GM10266 (cell line): ENCODE data around the gene WNT4.

ENCODE experiments used
- DNase-seq: peaks from one replicate; pipeline ENCODE4 v3.0.0; 2012; ENCODE audit errors: extremely low spot score
- TF ChIP-seq, protein P1 (sequence below): IDR thresholded peaks from 2 replicates; pipeline ENCODE4 v1.5.1; 2012; ENCODE audit warnings: mild to moderate bottlenecking, low read depth; ENCODE audit not compliant: control insufficient read depth, insufficient read depth; ENCODE audit errors: missing control alignments

WNT4 gene

DNA sequence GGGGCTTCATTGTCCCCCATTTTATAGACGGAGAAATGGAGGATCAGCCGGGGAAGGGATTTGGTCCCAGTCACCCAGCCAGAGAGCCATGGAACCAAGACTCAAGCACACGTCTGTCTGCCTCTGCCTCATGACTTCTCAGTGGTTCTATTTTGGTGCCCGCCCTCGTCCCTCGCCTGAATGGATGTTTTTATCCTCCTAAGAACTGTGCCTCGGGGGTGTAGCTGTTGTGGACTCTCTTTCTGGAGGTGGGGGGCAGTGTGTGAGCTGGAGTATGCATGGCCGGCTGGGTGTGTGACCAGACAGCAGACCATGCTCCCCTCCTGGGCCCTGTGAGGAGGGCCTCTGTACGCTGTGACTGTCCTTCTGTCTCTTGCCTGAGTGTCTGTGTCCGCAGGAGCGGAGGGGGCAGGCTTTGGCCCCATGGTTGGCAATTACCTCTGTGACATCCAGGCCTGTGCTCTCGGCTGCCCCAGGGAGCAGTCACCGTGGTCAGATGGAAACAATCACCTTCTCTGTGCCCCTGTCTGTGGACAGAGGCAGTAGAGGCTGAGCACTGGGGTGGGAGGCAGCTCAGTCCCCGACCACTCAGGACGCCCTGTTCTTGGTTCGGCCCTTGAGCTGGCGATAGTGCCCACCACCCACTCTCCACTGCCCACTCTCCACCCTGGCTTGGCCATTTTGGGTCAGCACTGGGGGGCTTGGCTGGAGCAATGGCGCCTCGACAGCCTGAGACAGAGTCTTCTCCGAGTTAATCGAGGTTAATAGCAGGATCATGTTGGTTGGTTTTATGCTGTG is 20.4 kb downstream of the WNT4 start:
- TF ChIP-seq, protein P1, sequence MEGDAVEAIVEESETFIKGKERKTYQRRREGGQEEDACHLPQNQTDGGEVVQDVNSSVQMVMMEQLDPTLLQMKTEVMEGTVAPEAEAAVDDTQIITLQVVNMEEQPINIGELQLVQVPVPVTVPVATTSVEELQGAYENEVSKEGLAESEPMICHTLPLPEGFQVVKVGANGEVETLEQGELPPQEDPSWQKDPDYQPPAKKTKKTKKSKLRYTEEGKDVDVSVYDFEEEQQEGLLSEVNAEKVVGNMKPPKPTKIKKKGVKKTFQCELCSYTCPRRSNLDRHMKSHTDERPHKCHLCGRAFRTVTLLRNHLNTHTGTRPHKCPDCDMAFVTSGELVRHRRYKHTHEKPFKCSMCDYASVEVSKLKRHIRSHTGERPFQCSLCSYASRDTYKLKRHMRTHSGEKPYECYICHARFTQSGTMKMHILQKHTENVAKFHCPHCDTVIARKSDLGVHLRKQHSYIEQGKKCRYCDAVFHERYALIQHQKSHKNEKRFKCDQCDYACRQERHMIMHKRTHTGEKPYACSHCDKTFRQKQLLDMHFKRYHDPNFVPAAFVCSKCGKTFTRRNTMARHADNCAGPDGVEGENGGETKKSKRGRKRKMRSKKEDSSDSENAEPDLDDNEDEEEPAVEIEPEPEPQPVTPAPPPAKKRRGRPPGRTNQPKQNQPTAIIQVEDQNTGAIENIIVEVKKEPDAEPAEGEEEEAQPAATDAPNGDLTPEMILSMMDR, result no peak

DNA sequence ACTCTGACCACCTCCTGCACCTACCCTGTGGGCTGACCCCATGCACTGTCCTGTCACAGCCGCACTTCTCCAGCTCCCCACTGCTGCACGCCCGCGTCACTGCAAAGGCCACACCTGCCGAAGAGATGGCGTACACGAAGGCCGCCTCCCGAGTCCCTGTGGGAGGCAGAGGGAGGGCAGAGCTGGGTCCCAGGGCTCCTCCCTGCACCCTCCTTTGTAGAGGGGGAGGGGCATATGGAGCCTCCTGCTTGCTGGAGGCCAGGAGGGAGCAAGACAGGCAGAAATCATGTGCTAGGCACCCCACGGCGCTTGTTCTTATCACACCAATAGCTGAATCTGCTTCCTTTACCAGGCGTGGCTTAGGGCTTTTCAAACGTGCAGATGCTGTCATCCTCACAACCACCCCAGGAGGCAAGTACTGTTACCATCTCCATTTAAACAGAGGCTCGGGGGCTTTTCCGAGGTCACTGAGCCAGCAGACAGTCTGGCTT is 21.4 kb downstream of the WNT4 start:
- DNase-seq, result no peak
- TF ChIP-seq, protein P1, result no peak

More for the DNA sequence above, 20.4 kb downstream of the WNT4 start:
- DNase-seq, result no peak

DNA sequence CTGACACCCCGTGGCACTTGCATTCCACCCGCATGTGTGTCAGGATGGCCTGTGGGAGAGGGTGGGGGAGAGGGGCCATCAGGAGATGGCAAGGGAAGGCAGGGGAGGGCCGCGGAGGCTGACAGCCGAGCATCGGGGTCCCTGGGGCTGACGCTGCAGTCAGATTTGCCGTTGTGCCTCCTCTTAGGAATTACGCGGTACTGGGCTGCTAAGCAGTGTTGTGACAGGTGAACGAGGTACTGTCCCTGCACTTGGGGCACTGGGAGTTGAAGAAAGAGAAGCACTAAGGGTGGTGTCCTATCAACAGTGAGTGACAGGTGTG is 22.5 kb downstream of the WNT4 start:
- TF ChIP-seq, protein P1, result no peak
- no peak for DNase-seq

GRCh38 chr1:22119626-22120468 is 23.1 kb downstream of the WNT4 start:
- TF ChIP-seq, protein P1, result no peak
- no peak for DNase-seq

DNA sequence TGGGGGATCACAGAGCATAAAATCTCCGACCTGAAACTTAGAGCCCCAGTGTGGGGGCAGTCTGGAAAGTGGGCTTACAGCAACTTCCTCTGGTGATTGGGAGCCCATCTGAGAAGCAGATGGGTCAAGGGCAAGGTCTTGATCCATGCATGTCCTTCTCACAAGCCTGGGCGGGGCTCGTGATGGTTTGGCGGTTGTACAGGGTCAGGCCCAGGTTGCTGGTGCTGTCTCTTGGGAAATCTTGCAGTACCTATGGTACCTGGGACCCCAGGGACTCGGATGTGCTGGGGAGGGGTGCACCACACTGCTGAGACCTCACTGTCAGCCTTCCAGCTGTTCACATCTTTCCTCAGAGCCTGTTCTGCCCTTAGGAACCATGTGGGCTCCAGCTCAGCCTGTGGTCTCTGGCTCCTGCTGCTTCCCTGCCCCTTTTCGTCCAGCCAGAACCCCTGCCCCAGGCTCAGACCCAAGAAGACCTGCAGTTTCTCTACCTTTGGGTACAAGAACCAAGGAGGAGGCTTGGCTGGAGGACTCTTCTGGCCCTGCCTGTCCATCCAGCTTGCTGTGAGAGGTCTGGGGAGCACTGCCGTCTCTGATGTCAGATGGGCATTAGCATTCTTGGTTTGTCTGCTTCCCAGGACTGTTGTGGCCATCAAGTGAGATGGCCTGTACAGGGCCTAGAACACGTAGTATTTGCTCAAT is 24.5 kb downstream of the WNT4 start:
- TF ChIP-seq, protein P1, result no peak
- no peak for DNase-seq

- no peak for DNase-seq
- TF ChIP-seq, protein P1, result no peak
These were observed 25.0 kb downstream of the WNT4 start for GRCh38 chr1:22117851-22118250.
